Activated CD8-positive, alpha-beta T cell treated with anti-CD3 and anti-CD28 coated beads, Interleukin-2, amount 10 ng/mL, durations not matched to agents 7 days and 5 days (primary cell): ENCODE results near the gene CCDC188. TPM values are rescaled to one million over a fixed set of nuclear protein-coding genes. Genes with fewer than 3 reads are reported as not detected.

ENCODE experiments used
- ATAC-seq: fragments of 150-1000 bp; cut with Tn5 transposase; one replicate; pipeline ENCODE4 v1.10.0; 2021; ENCODE audit warnings: moderate library complexity
- CTCF ChIA-PET: fragments of 350-600 bp; sonication (Branson Sonifier 250); formaldehyde crosslinking; loops from one replicate; lab custom pipeline; 2021; ENCODE audit warnings: antibody characterized with exemption; lab: Charles Lee
- POLR2A ChIA-PET: fragments of 350-600 bp; sonication (Branson Sonifier 250); formaldehyde crosslinking; loops from one replicate; lab custom pipeline; 2021; ENCODE audit warnings: antibody characterized with exemption; lab: Charles Lee
- DNase-seq: peaks from one replicate; pipeline ENCODE4 v3.0.0-alpha.2; 2020
- H3K27ac Mint-ChIP-seq: one replicate; pipeline ENCODE4 v1.8.0; 2021; ENCODE audit warnings: mild to moderate bottlenecking, mixed read lengths
- H3K27me3 Mint-ChIP-seq: one replicate; pipeline ENCODE4 v1.8.0; 2021; ENCODE audit warnings: low read depth, mixed read lengths
- H3K36me3 Mint-ChIP-seq: one replicate; pipeline ENCODE4 v1.8.0; 2021; ENCODE audit warnings: low read depth, mixed read lengths
- H3K4me1 Mint-ChIP-seq: one replicate; pipeline ENCODE4 v1.8.0; 2021; ENCODE audit warnings: low read depth, mixed read lengths
- H3K4me3 Mint-ChIP-seq: one replicate; pipeline ENCODE4 v1.8.0; 2021; ENCODE audit warnings: mild to moderate bottlenecking, mixed read lengths
- H3K9me3 Mint-ChIP-seq: one replicate; pipeline ENCODE4 v1.8.0; 2022; ENCODE audit warnings: mixed read lengths; ENCODE audit not compliant: insufficient read depth
- total RNA-seq, 2 experiments: library from RNA; stranded (reverse); gene quantifications; one replicate each; pipeline ENCODE4 v1.2.3, GENCODE V29; 2021

Gene CCDC188
- total RNA-seq, 2 experiments from 2014 or later = not detected

DNA sequence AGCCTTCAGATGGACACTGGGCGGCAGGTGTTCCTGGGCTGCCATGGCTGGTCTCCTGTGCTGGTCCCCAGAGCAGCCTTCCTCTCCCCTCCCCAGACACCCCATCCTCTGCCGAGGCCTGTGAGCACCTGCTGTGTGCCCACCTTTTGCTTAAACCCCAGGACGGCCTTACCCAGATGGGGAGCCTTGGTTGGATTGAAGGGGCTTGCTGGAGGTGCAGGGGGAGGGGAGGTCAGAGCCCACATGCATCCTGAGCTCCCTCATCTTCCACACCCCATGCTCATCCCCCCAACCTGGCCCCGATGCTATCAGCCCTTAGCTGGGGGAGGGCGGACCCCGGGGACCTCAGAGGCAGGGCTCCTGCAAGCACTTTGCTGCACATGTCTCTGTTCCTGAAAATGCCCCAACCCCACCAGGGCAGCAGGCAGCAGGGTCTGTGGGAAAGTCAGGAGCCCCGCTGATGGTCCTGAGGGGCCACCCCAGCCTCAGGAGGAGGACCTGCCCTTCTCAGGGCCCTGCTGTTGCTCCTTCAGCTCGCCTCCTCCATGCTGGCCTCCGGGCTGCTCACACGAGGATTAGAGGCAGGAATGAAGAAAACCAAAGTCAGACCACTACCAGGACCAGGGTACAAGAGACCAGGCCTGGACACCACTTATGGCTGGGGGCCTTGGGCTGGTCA is 41.6 kb upstream of the CCDC188 start:
- ChIA-PET CTCF (no interaction called here), POLR2A (interaction anchor here (0.6 kb wide), 1 partner anchor 203 kb away, joined by 3 read pairs; no protein-coding TSS in a partner anchor)
- H3K9me3 Mint-ChIP-seq = no peaks in the 10 kb centered on the region
- H3K4me3 Mint-ChIP-seq = no peak overlapping the region
- no peaks in the 10 kb centered on the region for H3K4me1 Mint-ChIP-seq
- DNase-seq (no peak), ATAC-seq (no peak)
- no peak overlapping the region for H3K27ac Mint-ChIP-seq
- H3K36me3 Mint-ChIP-seq = no peaks in the 10 kb centered on the region
- H3K27me3 Mint-ChIP-seq = no peaks in the 10 kb centered on the region

DNA sequence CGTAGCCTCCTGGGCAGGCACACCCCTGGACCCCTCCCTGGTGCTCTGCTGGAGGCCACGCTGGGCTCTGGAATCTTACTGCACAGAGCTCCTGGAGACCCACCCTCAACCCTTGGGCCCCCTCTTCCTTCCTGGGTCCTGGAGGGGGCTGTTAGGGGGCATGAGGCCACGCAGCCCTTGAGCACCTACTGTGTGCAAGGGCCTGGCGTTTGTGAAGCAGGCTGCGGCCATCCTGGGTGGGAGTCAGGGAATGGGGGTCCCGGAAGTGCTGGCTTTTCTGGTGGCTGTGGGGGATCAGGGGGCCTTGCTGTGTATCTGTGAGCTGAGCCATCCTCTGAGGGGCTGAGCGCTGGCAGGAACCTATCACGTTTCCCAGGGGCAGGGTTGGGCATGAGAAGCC is 40.9 kb upstream of the CCDC188 start:
- Mint-ChIP-seq H3K9me3 (no peaks in the 10 kb centered on the region), H3K4me3 (no peak overlapping the region), H3K36me3 (no peaks in the 10 kb centered on the region), H3K27ac (no peak overlapping the region), H3K27me3 (no peaks in the 10 kb centered on the region), H3K4me1 (no peaks in the 10 kb centered on the region)
- POLR2A ChIA-PET = no interaction called here
- DNase-seq (no peak), ATAC-seq (no peak)
- CTCF ChIA-PET = no interaction called here

DNA sequence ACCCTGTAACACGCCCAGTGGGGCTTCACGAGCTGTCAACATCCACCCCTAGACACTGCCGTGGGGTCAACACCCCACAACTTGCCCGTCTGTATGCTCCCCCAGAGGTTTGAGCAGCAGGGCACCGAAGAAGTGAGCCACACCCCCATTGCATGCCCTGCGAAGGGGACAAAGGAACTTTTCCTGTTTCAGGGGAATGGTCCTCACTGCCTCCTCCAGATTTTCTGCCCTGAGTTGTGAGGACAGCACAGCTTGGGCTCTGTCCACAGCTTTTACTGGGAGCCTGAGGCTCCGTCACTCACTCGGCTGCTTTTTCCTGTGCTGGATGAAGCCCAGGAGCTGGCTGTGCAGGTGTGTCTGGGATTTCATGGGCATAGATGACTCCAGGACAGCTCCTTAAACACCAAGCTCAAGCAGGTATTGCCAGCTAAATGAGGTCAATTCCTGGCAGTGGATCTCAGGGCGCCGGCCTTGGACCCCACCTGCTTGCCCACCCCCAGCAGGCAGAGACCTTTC is 40.2 kb upstream of the CCDC188 start:
- Mint-ChIP-seq H3K4me3 (no peak overlapping the region), H3K4me1 (no peaks in the 10 kb centered on the region), H3K27ac (no peak overlapping the region), H3K9me3 (no peaks in the 10 kb centered on the region), H3K36me3 (no peaks in the 10 kb centered on the region), H3K27me3 (no peaks in the 10 kb centered on the region)
- POLR2A ChIA-PET = no interaction called here
- CTCF ChIA-PET = no interaction called here
- no peak for ATAC-seq
- DNase-seq = no peak

DNA sequence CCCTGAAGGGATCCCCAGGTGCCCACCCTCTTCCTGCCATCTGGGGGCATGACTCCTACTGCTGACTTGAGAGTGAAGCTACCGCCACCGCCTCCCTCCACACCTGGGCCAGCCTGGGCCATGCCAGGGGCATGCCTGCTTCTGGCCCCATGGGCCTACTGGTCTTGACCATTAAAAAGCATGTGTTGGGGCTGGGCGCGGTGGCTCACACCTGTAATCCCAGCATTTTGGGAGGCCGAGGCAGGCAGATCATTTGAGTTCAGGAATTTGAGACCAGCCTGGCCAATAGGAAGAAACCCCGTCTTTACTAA is 37.7 kb upstream of the CCDC188 start:
- ChIA-PET CTCF (no interaction called here), POLR2A (no interaction called here)
- H3K27me3 Mint-ChIP-seq = no peaks in the 10 kb centered on the region
- H3K4me3 Mint-ChIP-seq = no peak overlapping the region
- no peak for ATAC-seq
- no peak for DNase-seq
- no peaks in the 10 kb centered on the region for H3K9me3 Mint-ChIP-seq
- no peak overlapping the region for H3K27ac Mint-ChIP-seq
- no peaks in the 10 kb centered on the region for H3K36me3 Mint-ChIP-seq
- H3K4me1 Mint-ChIP-seq = no peaks in the 10 kb centered on the region

DNA sequence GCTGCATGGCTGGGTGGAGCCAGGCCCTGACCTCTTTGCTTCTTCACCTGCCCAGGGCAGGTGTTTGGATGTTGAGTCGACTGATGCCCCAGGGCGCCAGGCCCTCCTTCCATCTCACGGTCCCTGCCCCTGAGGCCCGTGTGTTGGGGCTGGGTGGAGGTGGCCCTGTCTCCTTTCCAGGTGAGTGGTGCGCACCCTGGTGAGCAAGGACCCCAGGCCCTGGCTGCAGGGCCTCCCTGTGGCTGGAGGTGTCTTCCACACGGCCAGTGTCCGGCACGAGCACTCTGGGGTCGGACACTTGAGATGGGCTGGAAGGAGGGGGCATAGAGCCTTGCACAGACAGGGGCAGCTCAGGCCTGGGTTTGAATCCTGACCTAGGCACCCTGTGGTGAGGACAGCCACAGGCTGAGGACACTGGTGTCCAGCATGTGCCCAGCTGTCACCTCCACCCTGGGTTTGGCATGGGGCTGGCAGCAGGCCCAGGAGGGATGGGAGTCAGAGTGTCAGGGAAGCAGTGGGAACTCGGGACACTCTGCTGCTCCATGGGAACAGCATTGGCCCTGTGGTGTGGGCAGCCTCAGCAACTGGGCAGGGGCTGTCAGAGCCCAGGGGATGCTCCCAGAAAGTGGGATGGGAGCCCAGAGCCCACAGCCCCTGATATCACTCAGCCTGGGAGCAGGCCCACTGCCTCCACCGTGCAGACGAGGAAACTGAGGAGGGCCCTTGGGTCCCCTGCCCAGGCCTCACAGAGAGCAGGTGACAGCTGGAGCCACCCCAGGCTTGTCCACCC is 37.1 kb upstream of the CCDC188 start:
- Mint-ChIP-seq H3K27ac (no peak overlapping the region), H3K36me3 (no peaks in the 10 kb centered on the region), H3K4me3 (no peak overlapping the region), H3K27me3 (no peaks in the 10 kb centered on the region), H3K4me1 (no peaks in the 10 kb centered on the region), H3K9me3 (no peaks in the 10 kb centered on the region)
- POLR2A ChIA-PET = no interaction called here
- ATAC-seq (no peak), DNase-seq (no peak)
- CTCF ChIA-PET = no interaction called here

DNA sequence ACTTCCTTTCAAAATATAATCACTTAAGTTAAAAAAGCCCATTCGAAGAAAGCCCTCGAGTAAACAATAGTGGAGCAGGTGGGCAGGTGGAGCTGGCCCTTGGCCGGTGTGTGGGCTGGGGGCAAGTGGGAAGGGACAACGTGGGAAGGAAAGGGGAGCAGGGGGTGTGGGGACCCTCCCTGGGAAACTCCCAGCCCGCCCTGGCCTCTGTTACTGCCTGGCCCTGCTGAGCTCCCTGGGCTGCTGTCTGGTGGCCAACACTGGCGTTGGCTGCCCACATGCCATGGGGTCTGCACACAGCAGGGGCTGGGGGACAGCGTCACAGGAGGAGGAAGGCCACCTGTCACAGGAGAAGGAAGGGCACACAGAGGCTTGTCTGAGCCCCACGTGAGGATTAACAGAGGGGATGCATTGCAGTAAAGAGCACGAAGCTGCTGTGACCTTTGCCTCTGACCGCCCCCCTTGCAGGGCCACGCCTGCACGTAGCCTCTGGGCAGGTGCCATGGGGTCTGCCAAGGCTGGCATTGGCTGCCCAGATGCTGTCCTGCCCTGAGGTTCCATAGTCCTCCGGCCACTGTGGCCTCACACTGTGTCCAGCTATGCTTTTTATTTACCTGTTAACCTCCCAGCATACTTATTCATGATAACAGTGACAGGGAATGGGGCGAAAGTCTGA is 36.2 kb upstream of the CCDC188 start:
- Mint-ChIP-seq H3K27ac (no peak overlapping the region), H3K4me3 (no peak overlapping the region), H3K27me3 (no peaks in the 10 kb centered on the region), H3K36me3 (no peaks in the 10 kb centered on the region), H3K4me1 (no peaks in the 10 kb centered on the region), H3K9me3 (no peaks in the 10 kb centered on the region)
- ChIA-PET POLR2A (no interaction called here), CTCF (interaction anchor here (0.9 kb wide), 1 partner anchor 52 kb away, joined by 4 read pairs; no protein-coding TSS in a partner anchor)
- no peak for DNase-seq
- ATAC-seq = no peak

DNA sequence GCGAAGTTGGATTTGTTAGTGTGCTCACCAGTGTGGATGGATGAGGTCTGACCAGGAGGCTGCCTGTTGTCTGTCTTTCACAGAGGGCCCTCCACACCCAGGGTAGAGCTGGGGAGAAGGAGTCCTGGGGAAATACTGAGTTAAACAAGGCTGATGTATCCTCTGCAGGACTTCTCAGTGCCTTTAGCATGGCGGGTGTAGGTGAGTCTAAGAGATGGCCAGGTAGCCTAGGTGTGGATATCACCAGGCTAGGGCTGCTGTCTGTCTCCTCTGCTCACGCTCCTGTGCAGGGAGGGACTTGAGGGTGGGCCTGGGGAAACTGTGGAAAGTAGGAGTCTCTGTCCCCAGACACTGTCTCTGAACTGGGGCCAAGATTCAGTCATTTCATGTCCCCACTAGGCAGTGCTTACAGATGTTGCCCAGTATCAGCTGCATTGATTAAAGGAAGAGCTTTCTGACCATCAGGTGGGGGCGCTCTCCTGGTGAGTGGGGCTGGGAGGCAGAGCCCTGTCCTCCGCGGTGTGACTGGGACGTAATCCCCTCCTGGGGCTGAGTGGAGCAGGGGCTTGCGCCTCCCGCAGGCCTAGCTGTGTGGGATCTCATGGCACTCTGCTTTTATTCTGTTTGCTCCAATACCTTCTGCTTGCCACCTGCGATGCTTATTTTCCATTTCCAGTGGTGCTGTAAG is 35.5 kb upstream of the CCDC188 start:
- Mint-ChIP-seq H3K27ac (no peak overlapping the region), H3K36me3 (no peaks in the 10 kb centered on the region), H3K4me1 (no peaks in the 10 kb centered on the region), H3K27me3 (no peaks in the 10 kb centered on the region), H3K9me3 (no peaks in the 10 kb centered on the region), H3K4me3 (no peak overlapping the region)
- CTCF ChIA-PET = interaction anchor here (0.9 kb wide), 1 partner anchor 53 kb away, joined by 4 read pairs; no protein-coding TSS in a partner anchor
- no peak for DNase-seq
- POLR2A ChIA-PET = no interaction called here
- no peak for ATAC-seq

DNA sequence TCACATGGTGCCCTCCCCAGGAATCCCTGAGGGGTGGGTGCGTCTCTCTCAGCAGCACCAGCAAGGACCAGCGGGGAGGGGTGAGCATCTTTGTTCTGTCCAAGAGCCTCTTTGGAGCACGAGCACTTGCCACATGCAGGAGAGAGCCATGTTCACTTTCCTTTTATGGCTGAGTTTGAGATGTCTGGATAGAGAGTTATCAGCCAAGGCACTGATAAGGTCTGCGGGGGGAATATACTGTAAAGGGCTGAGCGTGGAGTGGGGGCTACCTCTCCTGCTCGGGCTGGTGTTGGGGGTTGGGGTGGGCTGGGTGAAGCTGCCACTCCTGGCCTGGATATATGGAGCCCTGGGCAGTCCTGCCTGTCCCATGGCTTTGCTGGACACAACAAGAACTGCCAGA is 34.9 kb upstream of the CCDC188 start:
- Mint-ChIP-seq H3K4me1 (no peaks in the 10 kb centered on the region), H3K27me3 (no peaks in the 10 kb centered on the region), H3K36me3 (no peaks in the 10 kb centered on the region), H3K4me3 (no peak overlapping the region), H3K27ac (no peak overlapping the region), H3K9me3 (no peaks in the 10 kb centered on the region)
- ChIA-PET POLR2A (no interaction called here), CTCF (no interaction called here)
- DNase-seq = no peak
- ATAC-seq = no peak

DNA sequence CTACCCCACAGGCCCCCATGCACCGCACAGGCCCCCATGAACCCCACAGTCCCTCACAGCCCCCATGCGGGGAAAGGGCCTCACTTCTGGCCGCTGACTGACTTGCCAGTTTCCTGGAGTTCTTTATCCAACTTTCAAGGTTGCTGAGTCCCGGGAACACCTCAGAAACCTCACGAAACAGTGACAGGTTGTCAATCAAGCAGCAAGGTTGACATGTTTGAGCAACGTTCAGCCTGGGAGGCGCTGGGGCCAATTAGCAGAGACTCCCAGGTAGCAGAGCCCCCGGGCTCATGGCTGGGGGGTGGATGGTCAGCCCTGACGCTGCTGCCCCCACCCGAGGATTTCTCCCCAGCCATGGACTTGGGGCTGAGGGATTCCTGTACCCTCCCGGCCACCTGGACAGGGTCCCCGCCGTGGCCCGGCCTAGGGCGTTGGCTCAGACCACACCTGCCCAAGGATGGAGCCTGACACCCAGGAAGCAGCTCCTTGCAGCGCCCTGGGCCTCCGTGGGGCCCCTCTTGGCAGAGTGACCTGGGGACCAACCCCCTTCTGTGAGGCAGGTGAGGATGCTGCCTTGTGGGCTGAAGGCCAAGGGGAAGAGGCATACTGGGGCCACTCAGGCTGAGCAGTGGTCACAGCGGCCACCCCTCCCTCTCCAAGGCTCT is 33.8 kb upstream of the CCDC188 start:
- POLR2A ChIA-PET = no interaction called here

DNA sequence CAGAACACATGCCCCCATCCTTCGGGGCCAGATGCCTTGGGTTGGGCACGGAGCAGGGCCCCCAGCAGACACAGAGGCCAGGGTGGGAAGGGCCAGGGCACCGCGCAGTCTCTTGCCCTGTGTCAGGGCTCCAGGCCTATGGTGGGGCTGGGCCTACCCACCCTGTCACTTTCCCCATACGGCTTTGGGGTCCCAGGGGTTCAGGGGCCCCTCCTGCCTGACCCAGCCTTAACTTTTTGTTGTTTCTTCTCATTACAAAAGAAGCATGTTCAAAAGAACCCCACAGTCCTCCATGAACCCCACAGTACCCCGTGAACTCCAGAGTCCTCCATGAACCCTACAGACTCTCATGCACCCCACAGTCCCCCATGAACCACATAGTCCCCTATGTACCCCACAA is 33.0 kb upstream of the CCDC188 start:
- no peaks in the 10 kb centered on the region for H3K36me3 Mint-ChIP-seq
- no peak for ATAC-seq
- H3K9me3 Mint-ChIP-seq = no peaks in the 10 kb centered on the region
- H3K27me3 Mint-ChIP-seq = no peaks in the 10 kb centered on the region
- H3K4me1 Mint-ChIP-seq = no peaks in the 10 kb centered on the region
- ChIA-PET POLR2A (no interaction called here), CTCF (no interaction called here)
- DNase-seq = no peak
- H3K27ac Mint-ChIP-seq = no peak overlapping the region
- no peak overlapping the region for H3K4me3 Mint-ChIP-seq

More for the DNA sequence above, 33.8 kb upstream of the CCDC188 start:
- Mint-ChIP-seq H3K36me3 (no peaks in the 10 kb centered on the region), H3K9me3 (no peaks in the 10 kb centered on the region), H3K4me3 (no peak overlapping the region), H3K4me1 (no peaks in the 10 kb centered on the region), H3K27ac (no peak overlapping the region), H3K27me3 (no peaks in the 10 kb centered on the region)
- DNase-seq (no peak), ATAC-seq (no peak)
- CTCF ChIA-PET = no interaction called here

DNA sequence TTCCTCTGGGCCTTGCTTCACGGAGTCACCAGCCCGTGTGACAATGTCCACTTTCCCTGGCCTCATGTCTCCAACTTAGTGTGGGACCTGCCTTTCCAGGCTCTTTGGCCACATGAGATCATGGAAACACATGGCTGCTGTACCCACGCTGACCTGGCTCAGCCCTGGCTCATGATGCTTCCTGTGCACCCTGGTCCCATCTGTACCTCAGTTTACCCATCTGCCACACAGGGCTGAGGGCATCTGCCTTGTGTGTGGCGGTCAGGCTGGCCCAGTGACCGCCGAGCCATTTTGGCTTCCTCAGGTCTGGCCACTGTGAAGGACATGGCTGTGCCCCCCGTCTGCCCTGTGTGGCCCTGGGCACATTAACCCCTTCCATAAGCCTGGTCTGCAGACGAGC is 32.2 kb upstream of the CCDC188 start:
- ATAC-seq (no peak), DNase-seq (no peak)
- Mint-ChIP-seq H3K27me3 (no peaks in the 10 kb centered on the region), H3K27ac (no peak overlapping the region), H3K4me1 (no peaks in the 10 kb centered on the region), H3K36me3 (no peaks in the 10 kb centered on the region), H3K9me3 (no peaks in the 10 kb centered on the region), H3K4me3 (no peak overlapping the region)
- ChIA-PET CTCF (no interaction called here), POLR2A (no interaction called here)
